HL-60 (cell line): ENCODE data around the gene PRKCE.

ENCODE experiments used
- DNase-seq, 2 experiments: peaks; one replicate each; pipeline ENCODE4 v3.0.0-alpha.2; 2010 to 2020; ENCODE audit warnings: low read depth in 1 of 2, low spot score in 1 of 2
- H3K27ac ChIP-seq: fragments of 250-450 bp; sonication (Bioruptor Pico); replicated peaks from 2 replicates; pipeline ENCODE4 v1.5.1; 2020; ENCODE audit warnings: mild to moderate bottlenecking, moderate library complexity
- H3K27me3 ChIP-seq: fragments of 250-450 bp; sonication (Bioruptor Pico); 2 replicates; pipeline ENCODE4 v1.5.1; 2021; ENCODE audit warnings: mild to moderate bottlenecking, moderate library complexity; ENCODE audit not compliant: insufficient read depth, poor library complexity, severe bottlenecking
- H3K4me3 ChIP-seq: replicated peaks from 2 replicates; pipeline ENCODE4 v1.5.1; 2011; ENCODE audit warnings: mild to moderate bottlenecking, control low read depth, low read length; ENCODE audit not compliant: insufficient read depth
- CTCF ChIP-seq: IDR thresholded peaks from one replicate; pipeline ENCODE4 v1.5.1; 2011; ENCODE audit warnings: low read length, control low read depth, inconsistent platforms; ENCODE audit not compliant: insufficient read depth
- GABPA ChIP-seq: IDR thresholded peaks from 2 replicates; pipeline ENCODE4 v1.6.1; 2012; ENCODE audit warnings: low read depth
- POLR2AphosphoS5 ChIP-seq: IDR thresholded peaks from 2 replicates; pipeline ENCODE4 v1.6.1; 2012; ENCODE audit warnings: low read depth
- SPI1 ChIP-seq: IDR thresholded peaks from 2 replicates; pipeline ENCODE4 v1.6.1; 2012; ENCODE audit warnings: low read depth, mild to moderate bottlenecking, borderline replicate concordance
- TF ChIP-seq, protein P1 (sequence below): IDR thresholded peaks from 2 replicates; pipeline ENCODE4 v1.6.1; 2012; ENCODE audit warnings: low read depth; ENCODE audit not compliant: insufficient replicate concordance

The PRKCE gene

DNA sequence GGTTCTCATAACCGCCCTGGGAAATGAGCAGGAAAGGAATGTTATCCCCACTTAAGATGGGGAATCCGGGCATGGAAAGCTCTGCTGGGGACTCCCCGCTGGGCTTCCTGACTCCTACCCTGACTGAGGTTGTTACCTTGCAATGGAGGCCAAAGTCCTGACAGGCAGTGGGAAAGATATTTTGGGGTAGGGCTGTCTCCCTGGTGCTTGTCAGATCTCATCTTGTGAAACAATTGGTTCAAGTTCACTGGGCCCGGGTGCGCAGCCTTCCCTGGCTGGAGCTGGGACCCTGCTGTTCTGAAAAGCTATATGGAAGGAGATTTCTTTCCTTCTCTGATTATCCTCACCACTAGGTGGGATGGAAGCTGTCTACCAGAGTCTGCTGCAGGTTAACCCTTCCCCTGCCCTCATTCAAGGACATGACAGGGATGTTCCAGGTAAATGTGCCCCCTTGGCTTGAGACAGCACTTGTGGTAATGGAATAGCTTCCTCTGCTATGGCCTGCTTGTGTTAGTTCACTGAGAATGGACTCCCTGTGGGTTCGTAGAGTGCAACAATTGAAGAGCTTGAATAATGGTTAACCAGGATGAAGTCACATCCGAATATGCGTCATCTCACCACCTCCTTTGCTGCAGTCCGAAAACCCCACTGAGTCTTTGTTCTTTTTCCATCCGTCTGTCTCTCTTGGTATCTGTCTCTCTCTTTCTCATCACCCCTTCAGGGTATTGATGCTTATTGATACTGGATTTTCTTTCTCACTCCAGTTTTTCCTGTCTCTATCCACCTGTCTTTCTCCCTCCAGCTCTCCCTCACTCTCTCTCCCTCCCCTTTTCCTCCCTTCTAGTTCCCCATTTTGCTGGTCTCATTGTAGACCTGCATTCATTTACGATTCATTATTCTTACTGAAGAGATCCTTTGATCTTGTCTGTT is 577.9 kb downstream of the PRKCE start:
- TF ChIP-seq CTCF (no peak), POLR2AphosphoS5 (no peak), GABPA (no peak), SPI1 (peak; percentile 7; the same call in 1 of the 2 replicates)
- Histone ChIP-seq H3K27me3 (no peaks in the 10 kb centered on the region), H3K4me3 (no peak overlapping the region), H3K27ac (no peak overlapping the region)
- no peak for DNase-seq

- H3K27me3 ChIP-seq = no peaks in the 10 kb centered on the region
- H3K4me3 ChIP-seq = no peak overlapping the region
- no peak overlapping the region for H3K27ac ChIP-seq
- TF ChIP-seq, protein P1, sequence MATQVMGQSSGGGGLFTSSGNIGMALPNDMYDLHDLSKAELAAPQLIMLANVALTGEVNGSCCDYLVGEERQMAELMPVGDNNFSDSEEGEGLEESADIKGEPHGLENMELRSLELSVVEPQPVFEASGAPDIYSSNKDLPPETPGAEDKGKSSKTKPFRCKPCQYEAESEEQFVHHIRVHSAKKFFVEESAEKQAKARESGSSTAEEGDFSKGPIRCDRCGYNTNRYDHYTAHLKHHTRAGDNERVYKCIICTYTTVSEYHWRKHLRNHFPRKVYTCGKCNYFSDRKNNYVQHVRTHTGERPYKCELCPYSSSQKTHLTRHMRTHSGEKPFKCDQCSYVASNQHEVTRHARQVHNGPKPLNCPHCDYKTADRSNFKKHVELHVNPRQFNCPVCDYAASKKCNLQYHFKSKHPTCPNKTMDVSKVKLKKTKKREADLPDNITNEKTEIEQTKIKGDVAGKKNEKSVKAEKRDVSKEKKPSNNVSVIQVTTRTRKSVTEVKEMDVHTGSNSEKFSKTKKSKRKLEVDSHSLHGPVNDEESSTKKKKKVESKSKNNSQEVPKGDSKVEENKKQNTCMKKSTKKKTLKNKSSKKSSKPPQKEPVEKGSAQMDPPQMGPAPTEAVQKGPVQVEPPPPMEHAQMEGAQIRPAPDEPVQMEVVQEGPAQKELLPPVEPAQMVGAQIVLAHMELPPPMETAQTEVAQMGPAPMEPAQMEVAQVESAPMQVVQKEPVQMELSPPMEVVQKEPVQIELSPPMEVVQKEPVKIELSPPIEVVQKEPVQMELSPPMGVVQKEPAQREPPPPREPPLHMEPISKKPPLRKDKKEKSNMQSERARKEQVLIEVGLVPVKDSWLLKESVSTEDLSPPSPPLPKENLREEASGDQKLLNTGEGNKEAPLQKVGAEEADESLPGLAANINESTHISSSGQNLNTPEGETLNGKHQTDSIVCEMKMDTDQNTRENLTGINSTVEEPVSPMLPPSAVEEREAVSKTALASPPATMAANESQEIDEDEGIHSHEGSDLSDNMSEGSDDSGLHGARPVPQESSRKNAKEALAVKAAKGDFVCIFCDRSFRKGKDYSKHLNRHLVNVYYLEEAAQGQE = no peak
- TF ChIP-seq SPI1 (peak; percentile 28; the same call in 1 of the 2 replicates), GABPA (no peak), POLR2AphosphoS5 (no peak), CTCF (no peak)
- peak in 1 of 2 experiments; percentile 36 for DNase-seq
These were observed 578.7 kb downstream of the PRKCE start for GRCh38 chr2:46230115-46230571.

DNA sequence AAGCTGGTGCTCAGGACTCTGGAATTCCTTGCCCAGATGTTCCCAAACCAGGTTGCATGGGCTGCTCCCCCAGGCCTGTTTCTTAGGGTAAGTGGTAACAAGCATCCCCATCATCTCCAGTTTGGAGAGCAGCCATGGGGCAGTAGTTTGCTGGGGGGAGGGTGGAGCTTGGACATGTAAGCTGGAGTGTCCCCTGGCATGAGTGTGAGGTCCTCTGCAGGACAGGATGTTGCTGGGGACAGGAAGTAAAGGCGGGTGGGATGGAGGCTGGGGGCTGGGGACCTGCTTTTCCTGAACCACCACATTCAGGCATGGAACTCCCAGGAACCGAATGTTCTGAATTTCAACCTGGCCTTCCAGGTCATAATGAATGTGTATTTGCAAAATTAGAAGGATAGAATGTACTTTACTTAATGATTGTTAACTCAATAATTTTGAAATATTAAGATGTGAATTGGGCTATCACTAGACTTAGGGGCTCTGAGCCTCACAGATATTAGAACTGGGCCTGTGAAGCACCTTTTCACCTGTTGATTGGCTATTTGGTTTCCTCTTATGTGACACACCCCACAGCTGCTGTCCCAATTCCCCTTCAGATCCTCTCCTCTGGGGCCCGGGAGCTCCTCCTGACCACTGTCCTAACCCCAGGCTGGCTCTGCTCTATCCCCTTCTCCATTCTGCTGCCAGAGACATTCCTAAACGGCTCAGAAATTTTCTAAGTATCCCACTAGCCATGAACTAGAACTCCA is 579.4 kb downstream of the PRKCE start:
- no peak for DNase-seq
- TF ChIP-seq POLR2AphosphoS5 (no peak), GABPA (no peak), CTCF (no peak), SPI1 (no peak)
- TF ChIP-seq, protein P1 = no peak
- no peak overlapping the region for H3K4me3 ChIP-seq
- no peak overlapping the region for H3K27ac ChIP-seq
- H3K27me3 ChIP-seq = no peaks in the 10 kb centered on the region
